22Rv1 (cell line): Measurements from ENCODE around the gene ZIC2.
A peak's percentile ranks its signal among the peaks of the same experiment; 100 is the strongest.

Experiments used
- CTCF ChIP-seq: fragments of 450-650 bp; IDR thresholded peaks from 2 replicates; pipeline ENCODE4 v1.5.1; 2017; ENCODE audit warnings: mild to moderate bottlenecking
- ZFX ChIP-seq: fragments of 450-650 bp; IDR thresholded peaks from 2 replicates; pipeline ENCODE4 v1.6.1; 2017; ENCODE audit warnings: antibody characterized with exemption, borderline replicate concordance

GRCh38 chr13:99935772-99936171 lies 45.8 kb upstream of the ZIC2 start:
- TF ChIP-seq CTCF: peak; percentile 34; the same call in 1 of the 2 replicates
- TF ChIP-seq ZFX: no peak
